GM12865 (cell line): ENCODE results near the gene INHA.

ENCODE experiments used
- DNase-seq: peaks from one replicate; pipeline ENCODE4 v3.0.0; 2010; ENCODE audit warnings: low read depth
- H3K4me3 ChIP-seq: 2 replicates; pipeline ENCODE4 v1.5.1; 2011; ENCODE audit warnings: mild to moderate bottlenecking, low read depth, low read length, control low read depth
- TF ChIP-seq, protein P1 (sequence below): IDR thresholded peaks from 2 replicates; pipeline ENCODE4 v1.5.1; 2011; ENCODE audit warnings: low read length, control low read depth, low read depth, inconsistent platforms; ENCODE audit not compliant: insufficient read depth; ENCODE audit errors: missing control alignments

Gene INHA

DNA sequence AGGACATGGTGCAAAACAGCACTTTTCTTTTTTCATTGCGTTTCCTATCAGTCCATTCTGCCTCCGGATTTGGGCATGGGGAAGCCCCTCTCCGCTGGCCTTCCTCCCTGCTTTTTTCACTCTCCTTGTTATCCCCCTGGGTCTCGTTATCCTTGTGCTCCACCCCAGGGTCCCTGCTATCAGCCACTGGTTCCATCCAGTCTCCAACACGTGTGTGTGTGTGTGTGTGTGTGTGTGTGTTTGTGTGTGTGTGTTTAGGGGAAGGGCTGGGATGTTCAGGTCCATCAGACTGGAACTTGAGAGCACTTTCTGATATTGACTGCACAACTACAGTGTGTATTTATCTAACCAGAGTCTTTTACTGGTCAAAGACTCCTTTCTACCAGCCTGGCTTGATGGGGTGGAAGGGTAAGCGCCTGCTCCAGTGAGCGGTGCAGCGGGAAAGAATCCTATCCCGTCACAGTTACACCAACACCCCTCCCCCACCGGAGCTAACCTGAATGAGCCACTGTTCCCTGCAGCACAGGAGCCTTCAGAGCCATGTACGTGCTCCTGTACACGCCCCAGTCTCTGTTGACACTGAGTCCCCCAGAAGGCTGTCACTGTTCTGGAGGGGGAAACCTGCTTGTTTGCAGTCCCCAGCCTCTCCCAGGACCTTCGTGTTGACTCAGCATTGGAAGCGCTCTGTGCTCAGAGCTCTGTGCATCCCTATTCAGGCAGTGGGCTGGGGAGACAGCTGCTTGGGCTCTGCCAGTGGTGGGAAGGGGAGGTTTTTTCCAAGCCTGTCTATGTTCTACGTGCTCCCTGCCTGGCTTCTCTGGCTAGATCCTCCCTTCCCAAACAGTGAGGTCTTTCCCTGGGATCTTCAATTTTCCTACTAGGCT is 4.6 kb downstream of the INHA start:
- TF ChIP-seq, protein P1, sequence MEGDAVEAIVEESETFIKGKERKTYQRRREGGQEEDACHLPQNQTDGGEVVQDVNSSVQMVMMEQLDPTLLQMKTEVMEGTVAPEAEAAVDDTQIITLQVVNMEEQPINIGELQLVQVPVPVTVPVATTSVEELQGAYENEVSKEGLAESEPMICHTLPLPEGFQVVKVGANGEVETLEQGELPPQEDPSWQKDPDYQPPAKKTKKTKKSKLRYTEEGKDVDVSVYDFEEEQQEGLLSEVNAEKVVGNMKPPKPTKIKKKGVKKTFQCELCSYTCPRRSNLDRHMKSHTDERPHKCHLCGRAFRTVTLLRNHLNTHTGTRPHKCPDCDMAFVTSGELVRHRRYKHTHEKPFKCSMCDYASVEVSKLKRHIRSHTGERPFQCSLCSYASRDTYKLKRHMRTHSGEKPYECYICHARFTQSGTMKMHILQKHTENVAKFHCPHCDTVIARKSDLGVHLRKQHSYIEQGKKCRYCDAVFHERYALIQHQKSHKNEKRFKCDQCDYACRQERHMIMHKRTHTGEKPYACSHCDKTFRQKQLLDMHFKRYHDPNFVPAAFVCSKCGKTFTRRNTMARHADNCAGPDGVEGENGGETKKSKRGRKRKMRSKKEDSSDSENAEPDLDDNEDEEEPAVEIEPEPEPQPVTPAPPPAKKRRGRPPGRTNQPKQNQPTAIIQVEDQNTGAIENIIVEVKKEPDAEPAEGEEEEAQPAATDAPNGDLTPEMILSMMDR = no peak
- H3K4me3 ChIP-seq = no peak overlapping the region
- DNase-seq = no peak

DNA sequence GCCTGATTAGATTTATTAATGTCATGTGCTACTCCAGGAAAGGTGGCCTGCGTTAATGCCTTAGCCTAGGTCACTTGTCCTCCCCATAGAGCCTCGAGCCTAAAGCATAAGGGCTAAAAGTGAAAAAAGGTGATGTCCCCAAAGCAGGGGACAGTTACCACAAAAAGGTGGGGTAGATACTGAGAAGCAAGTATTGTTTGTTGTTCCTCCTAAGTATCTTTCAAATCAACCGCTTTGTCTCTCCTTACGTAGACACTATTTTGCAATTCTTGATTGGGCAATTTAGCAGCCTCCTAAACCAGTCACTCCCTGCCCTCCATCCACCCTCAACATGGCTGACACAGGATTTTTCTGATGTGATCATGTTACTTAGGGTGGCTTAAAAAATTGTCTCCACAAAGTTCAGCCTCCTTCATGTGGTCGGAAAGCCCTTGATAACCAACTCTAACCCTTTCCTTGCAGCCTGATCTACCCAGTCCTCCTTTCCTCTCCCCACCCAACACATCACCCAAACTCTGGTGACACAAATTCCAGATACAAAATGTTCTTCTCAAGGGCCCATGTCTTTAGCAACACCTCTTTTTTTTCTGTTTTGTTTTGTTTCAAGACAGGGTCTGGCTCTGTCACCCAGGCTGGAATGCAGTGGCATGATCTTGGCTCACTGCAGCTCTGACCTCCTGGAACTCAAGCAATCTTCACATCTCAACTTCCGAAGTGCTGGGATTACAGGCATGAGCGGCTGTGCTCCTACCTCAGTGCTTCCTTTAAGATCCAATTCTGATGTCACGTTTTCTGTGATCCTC is 6.9 kb downstream of the INHA start:
- TF ChIP-seq, protein P1 = no peak
- no peak overlapping the region for H3K4me3 ChIP-seq
- DNase-seq = no peak

DNA sequence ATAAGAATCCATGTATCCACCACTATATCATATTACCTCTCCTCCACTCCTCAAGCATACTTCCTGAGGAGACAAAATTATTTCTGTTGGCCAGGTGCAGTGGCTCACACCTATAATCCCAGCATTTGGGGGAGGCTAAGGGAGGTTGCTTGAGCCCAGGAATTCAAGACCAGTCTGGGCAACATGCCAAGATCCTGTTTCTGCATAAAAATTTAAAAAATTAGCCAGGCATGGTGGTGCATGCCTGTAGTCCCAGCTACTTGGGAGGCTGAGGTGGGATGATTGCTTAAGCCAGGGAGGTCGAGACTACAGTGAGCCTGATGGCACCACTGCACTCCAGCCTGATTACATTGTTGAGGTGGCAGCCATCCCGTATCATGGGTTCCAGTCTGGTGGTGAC is 9.2 kb downstream of the INHA start:
- no peak overlapping the region for H3K4me3 ChIP-seq
- no peak for DNase-seq
- TF ChIP-seq, protein P1 = no peak

DNA sequence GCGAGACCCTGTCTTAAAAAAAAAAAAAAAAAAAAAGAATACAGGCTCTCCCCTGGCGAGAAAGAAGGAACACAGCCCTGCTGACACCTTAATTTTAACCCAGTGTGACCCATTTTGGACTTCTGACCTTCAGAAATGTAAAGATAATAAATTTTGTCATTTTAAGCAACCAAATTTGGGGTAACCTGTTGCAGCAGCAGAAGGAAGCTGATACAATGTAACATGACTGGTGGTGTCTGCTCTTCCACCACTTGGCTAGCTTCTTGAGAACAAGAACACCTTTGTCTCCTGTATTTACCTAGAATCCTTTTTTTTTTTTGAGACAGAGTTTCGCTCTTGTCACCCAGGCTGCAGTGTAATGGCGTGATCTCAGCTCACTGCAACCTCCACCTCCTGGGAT is 19.0 kb downstream of the INHA start:
- H3K4me3 ChIP-seq = no peak overlapping the region
- DNase-seq = no peak
- TF ChIP-seq, protein P1 = no peak

DNA sequence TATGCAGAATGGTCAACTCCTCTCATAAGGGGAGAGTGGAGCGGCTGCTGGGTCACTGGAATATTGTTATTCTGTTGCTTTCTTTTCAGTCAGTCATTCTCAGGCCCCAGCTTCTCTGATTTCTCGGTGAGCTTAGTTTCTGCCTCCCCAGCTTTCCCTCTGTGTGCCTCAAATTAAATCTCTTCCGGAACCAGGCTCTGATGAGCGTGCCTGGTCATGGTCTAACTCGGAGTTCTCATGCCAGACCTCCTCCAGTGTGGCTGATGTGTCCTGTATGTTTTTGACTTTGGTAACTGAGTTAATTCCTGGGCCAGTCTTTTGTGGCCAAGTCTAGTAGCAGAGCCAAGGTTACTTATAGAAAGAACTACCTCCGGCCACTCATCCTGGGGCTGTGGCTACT is 20.6 kb downstream of the INHA start:
- H3K4me3 ChIP-seq = no peak overlapping the region
- TF ChIP-seq, protein P1 = no peak
- no peak for DNase-seq

DNA sequence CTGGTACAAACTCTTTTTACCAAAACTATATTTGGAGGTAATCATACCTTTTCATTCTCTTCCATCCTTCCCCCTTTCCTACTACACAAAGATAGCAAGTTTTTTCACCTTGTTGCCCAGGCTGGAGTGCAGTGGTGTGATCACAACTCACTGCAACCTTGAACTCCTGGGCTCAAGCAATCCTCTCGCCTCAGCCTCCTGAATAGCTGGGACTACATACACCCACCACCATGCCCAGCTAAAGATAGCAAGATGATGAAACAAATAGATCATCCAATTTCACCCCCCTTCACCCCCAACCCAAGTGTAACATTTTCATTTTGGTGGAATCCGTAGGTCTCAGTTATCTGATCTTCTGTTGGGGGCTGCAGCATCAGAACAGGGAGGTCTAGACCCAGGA is 21.0 kb downstream of the INHA start:
- TF ChIP-seq, protein P1 = no peak
- H3K4me3 ChIP-seq = no peak overlapping the region
- DNase-seq = no peak
